Esophagus squamous epithelium (tissue), 5 donors: ENCODE measurements around the gene LCK. TPM values are rescaled to one million over a fixed set of nuclear protein-coding genes. Genes with fewer than 3 reads are reported as not detected.
"Not testable (repeated sequence)": the region's sequence is repeated elsewhere in the genome, so short reads cannot be mapped to it uniquely, and the experiment has no call there.

Experiments
- DNase-seq: peaks from one replicate; lab custom pipeline; 2025; lab: John Stamatoyannopoulos, UW
- H3K27ac ChIP-seq, 4 donors: fragments of 200-600 bp; sonication (generic); one replicate each; pipeline ENCODE4 v1.5.1; 2016 to 2019; ENCODE audit warnings: mild to moderate bottlenecking in 1 of 4
- H3K27me3 ChIP-seq, 4 donors: fragments of 200-600 bp; sonication (generic); 1 replicate in 3 of 4; 2 replicates in 1 of 4; pipeline versions ENCODE4 v1.5.1 to v1.6.0; 2017 to 2021; ENCODE audit warnings: antibody characterized with exemption in 1 of 4
- H3K36me3 ChIP-seq, 3 donors: fragments of 200-600 bp; sonication (generic); one replicate each; pipeline ENCODE4 v1.5.1; 2016 to 2019
- H3K4me1 ChIP-seq, 3 donors: fragments of 200-600 bp; sonication (generic); one replicate each; pipeline ENCODE4 v1.5.1; 2017 to 2019
- H3K4me3 ChIP-seq, 4 donors: fragments of 200-600 bp; sonication (generic); 1 replicate in 3 of 4; 2 replicates in 1 of 4; pipeline ENCODE4 v1.5.1; 2016 to 2019; ENCODE audit warnings: mild to moderate bottlenecking in 2 of 4, moderate library complexity in 1 of 4
- H3K9me3 ChIP-seq, 3 donors: fragments of 200-600 bp; sonication (generic); one replicate each; pipeline ENCODE4 v1.5.1; 2016 to 2019
- POLR2A ChIP-seq, 4 donors: fragments of 450-650 bp; IDR thresholded peaks; one replicate each; pipeline ENCODE4 v1.6.1; 2017; ENCODE audit warnings: antibody characterized with exemption in 4 of 4, mild to moderate bottlenecking in 4 of 4, moderate library complexity in 3 of 4
- WGBS, 2 donors: methylation state at CpG; one replicate each; pipeline ENCODE4 v1.1.5; 2018; 5-methylcytosine and 5-hydroxymethylcytosine counted together
- intact Hi-C: fragments of 100-400 bp; cut with DNase I; formaldehyde crosslinking; loops from one replicate; pipeline ENCODE4 v1.15.0; 2022
- total RNA-seq, 4 donors: library from RNA; depleted of rRNA; stranded (reverse); fragments of >200 nt; gene quantifications; one replicate each; pipeline ENCODE4 v1.1.0, GENCODE V29; 2016
- TF ChIP-seq, protein P1 (sequence below), 6 experiments: fragments of 450-650 bp in 4 of 6; fragments of 200-600 bp in 2 of 6; sonication (generic) in 2 of 6; IDR thresholded peaks; one replicate each; pipeline ENCODE4 v1.5.1; 2016 to 2019; ENCODE audit warnings: antibody characterized with exemption in 6 of 6, mild to moderate bottlenecking in 4 of 6, moderate library complexity in 4 of 6
- donor health status: DM: yes; HTN: yes; CAD: no.

Gene LCK
- total RNA-seq, 4 donors from 2014 or later, result 1.2 to 9.0 (median 4.5) TPM

GRCh38 chr1:32256473-32257226 is 5.6 kb downstream of the LCK start:
- no peaks in the 10 kb centered on the region for H3K9me3 ChIP-seq
- DNase-seq, result no peak
- no peaks in the 10 kb centered on the region for H3K27me3 ChIP-seq
- no peak for TF ChIP-seq POLR2A (IDR thresholded peaks at IDR 0.05)
- TF ChIP-seq, protein P1, sequence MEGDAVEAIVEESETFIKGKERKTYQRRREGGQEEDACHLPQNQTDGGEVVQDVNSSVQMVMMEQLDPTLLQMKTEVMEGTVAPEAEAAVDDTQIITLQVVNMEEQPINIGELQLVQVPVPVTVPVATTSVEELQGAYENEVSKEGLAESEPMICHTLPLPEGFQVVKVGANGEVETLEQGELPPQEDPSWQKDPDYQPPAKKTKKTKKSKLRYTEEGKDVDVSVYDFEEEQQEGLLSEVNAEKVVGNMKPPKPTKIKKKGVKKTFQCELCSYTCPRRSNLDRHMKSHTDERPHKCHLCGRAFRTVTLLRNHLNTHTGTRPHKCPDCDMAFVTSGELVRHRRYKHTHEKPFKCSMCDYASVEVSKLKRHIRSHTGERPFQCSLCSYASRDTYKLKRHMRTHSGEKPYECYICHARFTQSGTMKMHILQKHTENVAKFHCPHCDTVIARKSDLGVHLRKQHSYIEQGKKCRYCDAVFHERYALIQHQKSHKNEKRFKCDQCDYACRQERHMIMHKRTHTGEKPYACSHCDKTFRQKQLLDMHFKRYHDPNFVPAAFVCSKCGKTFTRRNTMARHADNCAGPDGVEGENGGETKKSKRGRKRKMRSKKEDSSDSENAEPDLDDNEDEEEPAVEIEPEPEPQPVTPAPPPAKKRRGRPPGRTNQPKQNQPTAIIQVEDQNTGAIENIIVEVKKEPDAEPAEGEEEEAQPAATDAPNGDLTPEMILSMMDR (IDR thresholded peaks at IDR 0.05), result no peak
- no peak overlapping the region for H3K4me3 ChIP-seq
- H3K4me1 ChIP-seq, result peaks cover 0 to 3% (median 0%) of the 10 kb centered on the region in 3 donors
- H3K36me3 ChIP-seq, result no peaks in the 10 kb centered on the region
- intact Hi-C loops, result no loop called here
- 69 to 74% methylated on average over 9 of the region's 9 CpGs for WGBS, 2 donors
- no peak overlapping the region for H3K27ac ChIP-seq

DNA sequence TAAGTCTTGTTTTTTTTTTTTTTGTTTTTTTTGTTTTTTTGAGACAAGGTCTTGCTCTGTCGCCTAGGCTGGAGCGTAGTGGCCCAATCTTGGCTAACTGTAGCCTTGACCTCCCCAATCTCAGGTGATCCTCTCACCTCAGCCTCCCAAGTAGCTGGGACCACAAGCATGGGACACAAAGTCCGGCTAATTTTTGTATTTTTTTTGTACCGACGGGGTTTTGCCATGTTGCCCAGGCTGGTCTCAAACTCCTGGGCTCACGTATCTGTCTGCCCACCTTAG is 6.1 kb downstream of the LCK start:
- Histone ChIP-seq H3K27me3 (no peaks in the 10 kb centered on the region), H3K4me3 (no peak overlapping the region), H3K27ac (no peak overlapping the region), H3K4me1 (no peaks in the 10 kb centered on the region), H3K36me3 (no peaks in the 10 kb centered on the region), H3K9me3 (no peaks in the 10 kb centered on the region)
- TF ChIP-seq, protein P1 (IDR thresholded peaks at IDR 0.05), result no peak
- TF ChIP-seq POLR2A (IDR thresholded peaks at IDR 0.05), result no peak
- WGBS, 2 donors, result 84 to 94% methylated on average over 4 to 5 of the region's 6 CpGs
- DNase-seq, result no peak
- intact Hi-C loops, result no loop called here

DNA sequence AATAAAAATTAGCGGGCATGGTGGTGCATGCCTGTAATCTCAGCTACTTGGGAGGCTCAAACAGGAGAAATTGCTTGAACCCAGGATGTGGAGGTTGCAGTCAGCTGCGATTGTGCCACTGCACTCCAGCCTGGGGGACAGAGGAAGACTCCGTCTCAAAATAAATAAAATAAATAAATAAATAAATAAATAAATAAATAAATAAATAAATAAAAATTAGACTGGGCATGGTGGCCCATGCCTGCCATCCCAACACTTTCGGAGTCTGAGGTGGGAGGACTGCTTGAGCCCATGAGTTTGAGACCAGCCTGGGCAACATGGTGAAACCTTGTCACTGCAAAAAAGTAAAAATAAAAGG is 12.2 kb downstream of the LCK start:
- intact Hi-C loops, H3K9me3 ChIP-seq, H3K27me3 ChIP-seq, H3K27ac ChIP-seq, DNase-seq, H3K36me3 ChIP-seq, H3K4me3 ChIP-seq: not testable (repeated sequence)
- peaks cover 0 to 10% (median 0%) of the 10 kb centered on the region in 3 donors for H3K4me1 ChIP-seq
- 92 to 96% methylated on average over 4 of the region's 4 CpGs for WGBS, 2 donors

GRCh38 chr1:32263744-32264143 is 12.7 kb downstream of the LCK start:
- intact Hi-C loops, result no loop called here
- Histone ChIP-seq H3K27me3 (no peaks in the 10 kb centered on the region), H3K4me3 (no peak overlapping the region), H3K36me3 (no peaks in the 10 kb centered on the region), H3K4me1 (peaks cover 0 to 10% (median 0%) of the 10 kb centered on the region in 3 donors), H3K27ac (no peak overlapping the region), H3K9me3 (no peaks in the 10 kb centered on the region)
- no peak for DNase-seq
- WGBS, 2 donors, result 74 to 81% methylated on average over 4 of the region's 4 CpGs
- TF ChIP-seq POLR2A (IDR thresholded peaks at IDR 0.05), result no peak
- TF ChIP-seq, protein P1 (IDR thresholded peaks at IDR 0.05), result no peak

- no peaks in the 10 kb centered on the region for H3K27me3 ChIP-seq
- intact Hi-C loops, result no loop called here
- DNase-seq, result no peak
- no peak for TF ChIP-seq POLR2A (IDR thresholded peaks at IDR 0.05)
- TF ChIP-seq, protein P1 (IDR thresholded peaks at IDR 0.05), result no peak
- H3K9me3 ChIP-seq, result no peaks in the 10 kb centered on the region
- H3K4me3 ChIP-seq, result no peak overlapping the region
- H3K4me1 ChIP-seq, result peaks cover 0 to 10% (median 0%) of the 10 kb centered on the region in 3 donors
- no peak overlapping the region for H3K27ac ChIP-seq
- no peaks in the 10 kb centered on the region for H3K36me3 ChIP-seq
- WGBS, 2 donors, result 82 to 86% methylated on average over 6 of the region's 9 CpGs
These were observed 14.8 kb downstream of the LCK start for GRCh38 chr1:32265846-32266245.
